ENCODE data around the gene PITX3.
"Not testable (repeated sequence)": the region's sequence is repeated elsewhere in the genome, so short reads cannot be mapped to it uniquely, and the experiment has no call there.

PITX3 gene

GRCh38 chr10:102230264-102230860, 10.9 kb downstream of the PITX3 start:
- in situ Hi-C loops (cut with HindIII; ENCODE audit: low sequenced_read_pairs), result no loop called here

GRCh38 chr10:102229810-102230263, 11.5 kb downstream of the PITX3 start:
- in situ Hi-C loops (cut with HindIII; ENCODE audit: low sequenced_read_pairs), result loop anchor here (5.0 kb wide), 1 partner anchor 52 kb away; no protein-coding TSS in a partner anchor

GRCh38 chr10:102227050-102227449, 14.3 kb downstream of the PITX3 start:
- in situ Hi-C loops (cut with HindIII; ENCODE audit: low sequenced_read_pairs), result loop anchor here (5.0 kb wide), 1 partner anchor 55 kb away; no protein-coding TSS in a partner anchor

GRCh38 chr10:102226542-102226870, 14.8 kb downstream of the PITX3 start:
- in situ Hi-C loops (cut with HindIII; ENCODE audit: low sequenced_read_pairs), result loop anchor here (5.0 kb wide), 1 partner anchor 56 kb away; no protein-coding TSS in a partner anchor

GRCh38 chr10:102225646-102226541, 15.4 kb downstream of the PITX3 start, which contains the start of gene ELOVL3:
Gene ELOVL3, plus strand, starts transcription at chr10:102226299. Its CDS starts 250 bp downstream, at chr10:102226549.
- in situ Hi-C loops (cut with HindIII; ENCODE audit: low sequenced_read_pairs), result loop anchor here (5.0 kb wide), 1 partner anchor 56 kb away; no protein-coding TSS in a partner anchor

GRCh38 chr10:102222797-102223196, 18.5 kb downstream of the PITX3 start:
- in situ Hi-C loops (cut with HindIII; ENCODE audit: low sequenced_read_pairs), result no loop called here

GRCh38 chr10:102220612-102221011, 20.7 kb downstream of the PITX3 start:
- in situ Hi-C loops (cut with HindIII; ENCODE audit: low sequenced_read_pairs), result no loop called here

- in situ Hi-C loops (cut with HindIII; ENCODE audit: low sequenced_read_pairs), result no loop called here
These were observed 21.9 kb downstream of the PITX3 start for GRCh38 chr10:102219370-102219769.

- in situ Hi-C loops (cut with HindIII; ENCODE audit: low sequenced_read_pairs), result not testable (repeated sequence)
These were observed 27.7 kb downstream of the PITX3 start for GRCh38 chr10:102213599-102213998.

- in situ Hi-C loops (cut with HindIII; ENCODE audit: low sequenced_read_pairs), result no loop called here
These were observed 29.6 kb downstream of the PITX3 start for GRCh38 chr10:102211615-102212299.

GRCh38 chr10:102208311-102209035, 32.8 kb downstream of the PITX3 start:
- in situ Hi-C loops (cut with HindIII; ENCODE audit: low sequenced_read_pairs), result no loop called here

- in situ Hi-C loops (cut with HindIII; ENCODE audit: low sequenced_read_pairs), result no loop called here
These were observed 38.9 kb downstream of the PITX3 start for GRCh38 chr10:102202386-102202785.

GRCh38 chr10:102200751-102201640, 40.3 kb downstream of the PITX3 start:
- in situ Hi-C loops (cut with HindIII; ENCODE audit: low sequenced_read_pairs), result no loop called here

- in situ Hi-C loops (cut with HindIII; ENCODE audit: low sequenced_read_pairs), result no loop called here
These were observed 43.3 kb downstream of the PITX3 start for GRCh38 chr10:102198027-102198426.

- in situ Hi-C loops (cut with HindIII; ENCODE audit: low sequenced_read_pairs), result no loop called here
These were observed 44.4 kb downstream of the PITX3 start for GRCh38 chr10:102196893-102197292.

- in situ Hi-C loops (cut with HindIII; ENCODE audit: low sequenced_read_pairs), result no loop called here
These were observed 45.9 kb downstream of the PITX3 start for GRCh38 chr10:102195296-102195870.

GRCh38 chr10:102191956-102192355, 49.4 kb downstream of the PITX3 start:
- in situ Hi-C loops (cut with HindIII; ENCODE audit: low sequenced_read_pairs), result no loop called here

GRCh38 chr10:102188941-102189898, 52.1 kb downstream of the PITX3 start:
- in situ Hi-C loops (cut with HindIII; ENCODE audit: low sequenced_read_pairs), result not testable (repeated sequence)
